ACC112 (cell line): Measurements from ENCODE around the gene FLNC.

ENCODE experiments used
- H2AFZ ChIP-seq: fragments of 200-600 bp; sonication (generic); one replicate; pipeline ENCODE4 v1.6.0; 2017; ENCODE audit warnings: antibody characterized with exemption, low read length; ENCODE audit not compliant: unreplicated experiment
- H3K27ac ChIP-seq: fragments of 200-600 bp; sonication (generic); 2 replicates; pipeline ENCODE4 v1.5.1; 2014; ENCODE audit warnings: low read depth, mild to moderate bottlenecking, antibody characterized with exemption, low read length, moderate library complexity
- H3K27me3 ChIP-seq: fragments of 200-600 bp; sonication (generic); 2 replicates; pipeline ENCODE4 v1.6.1; 2014; ENCODE audit warnings: mild to moderate bottlenecking, antibody characterized with exemption, low read length, moderate library complexity, mixed read lengths; ENCODE audit not compliant: insufficient read depth
- H3K36me3 ChIP-seq: fragments of 200-600 bp; sonication (generic); 2 replicates; pipeline ENCODE4 v1.6.1; 2016; ENCODE audit warnings: mild to moderate bottlenecking, antibody characterized with exemption, low read length, moderate library complexity, mixed read lengths; ENCODE audit not compliant: insufficient read depth
- H3K4me1 ChIP-seq: fragments of 200-600 bp; sonication (generic); one replicate; pipeline ENCODE4 v1.6.1; 2016; ENCODE audit warnings: low read length, mixed read lengths; ENCODE audit not compliant: insufficient read depth, unreplicated experiment, control insufficient read depth
- H3K4me3 ChIP-seq: fragments of 200-600 bp; sonication (generic); 2 replicates; pipeline ENCODE4 v1.5.1; 2014; ENCODE audit warnings: mild to moderate bottlenecking, low read depth, low read length
- H3K79me2 ChIP-seq: fragments of 200-600 bp; sonication (generic); one replicate; pipeline ENCODE4 v1.6.0; 2016; ENCODE audit warnings: low read length; ENCODE audit not compliant: control insufficient read depth, unreplicated experiment, insufficient read depth

The FLNC gene

GRCh38 chr7:128841171-128841690, 11.0 kb downstream of the FLNC start:
- H3K4me3 ChIP-seq, result no peak overlapping the region
- peaks cover 11% of the 10 kb centered on the region for H3K4me1 ChIP-seq
- H3K36me3 ChIP-seq, result peaks cover 48% of the 10 kb centered on the region; the same call in 1 of the 2 replicates
- H3K27ac ChIP-seq, result peak overlapping the region; percentile 33
- H3K79me2 ChIP-seq, result peaks cover 2% of the 10 kb centered on the region
- H2AFZ ChIP-seq, result no peak overlapping the region
- H3K27me3 ChIP-seq, result no peaks in the 10 kb centered on the region

- Histone ChIP-seq H3K27ac (peak overlapping the region; percentile 33), H2AFZ (no peak overlapping the region), H3K4me1 (peaks cover 7% of the 10 kb centered on the region), H3K4me3 (no peak overlapping the region), H3K79me2 (peaks cover 2% of the 10 kb centered on the region), H3K36me3 (peaks cover 42% of the 10 kb centered on the region; the same call in 1 of the 2 replicates), H3K27me3 (no peaks in the 10 kb centered on the region)
Measured at GRCh38 chr7:128841921-128842673, 11.9 kb downstream of the FLNC start.

DNA sequence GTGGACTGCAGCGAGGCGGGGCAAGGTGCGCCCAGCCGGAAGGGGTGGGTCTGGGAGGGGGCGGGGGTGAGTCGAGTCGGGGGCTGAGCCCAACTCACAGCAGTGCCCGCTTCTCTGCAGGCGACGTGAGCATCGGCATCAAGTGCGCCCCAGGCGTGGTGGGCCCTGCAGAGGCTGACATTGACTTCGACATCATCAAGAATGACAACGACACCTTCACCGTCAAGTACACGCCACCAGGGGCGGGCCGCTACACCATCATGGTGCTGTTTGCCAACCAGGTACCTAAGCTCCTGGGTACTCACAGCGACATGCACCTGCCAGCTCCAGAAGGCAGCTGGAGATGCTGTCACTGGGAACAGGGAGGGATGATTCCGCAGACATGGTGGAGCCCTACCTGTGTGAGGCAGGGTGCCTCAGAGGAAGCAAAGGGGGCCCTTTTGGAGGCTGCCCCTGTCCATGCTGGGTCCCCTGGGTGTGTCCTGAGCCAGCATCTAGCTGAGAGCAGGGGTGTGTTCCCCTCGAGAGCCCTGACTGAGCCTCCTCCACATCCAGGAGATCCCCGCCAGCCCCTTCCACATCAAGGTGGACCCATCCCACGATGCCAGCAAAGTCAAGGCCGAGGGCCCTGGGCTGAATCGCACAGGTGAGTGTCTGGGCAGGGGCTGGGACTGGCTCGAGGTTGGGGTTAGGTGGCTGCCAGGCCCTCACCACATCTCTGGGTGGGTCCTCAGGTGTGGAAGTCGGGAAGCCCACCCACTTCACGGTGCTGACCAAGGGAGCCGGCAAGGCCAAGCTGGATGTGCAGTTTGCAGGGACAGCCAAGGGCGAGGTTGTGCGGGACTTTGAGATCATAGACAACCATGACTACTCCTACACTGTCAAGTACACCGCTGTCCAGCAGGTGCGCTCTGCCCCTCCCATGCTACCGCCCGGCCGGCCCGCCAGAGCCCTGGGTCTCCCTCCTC, 12.8 kb downstream of the FLNC start:
- Histone ChIP-seq H3K79me2 (peaks cover 2% of the 10 kb centered on the region), H3K4me3 (no peak overlapping the region), H2AFZ (no peak overlapping the region), H3K4me1 (peaks cover 7% of the 10 kb centered on the region), H3K36me3 (peaks cover 35% of the 10 kb centered on the region; the same call in 1 of the 2 replicates), H3K27ac (no peak overlapping the region), H3K27me3 (no peaks in the 10 kb centered on the region)

DNA sequence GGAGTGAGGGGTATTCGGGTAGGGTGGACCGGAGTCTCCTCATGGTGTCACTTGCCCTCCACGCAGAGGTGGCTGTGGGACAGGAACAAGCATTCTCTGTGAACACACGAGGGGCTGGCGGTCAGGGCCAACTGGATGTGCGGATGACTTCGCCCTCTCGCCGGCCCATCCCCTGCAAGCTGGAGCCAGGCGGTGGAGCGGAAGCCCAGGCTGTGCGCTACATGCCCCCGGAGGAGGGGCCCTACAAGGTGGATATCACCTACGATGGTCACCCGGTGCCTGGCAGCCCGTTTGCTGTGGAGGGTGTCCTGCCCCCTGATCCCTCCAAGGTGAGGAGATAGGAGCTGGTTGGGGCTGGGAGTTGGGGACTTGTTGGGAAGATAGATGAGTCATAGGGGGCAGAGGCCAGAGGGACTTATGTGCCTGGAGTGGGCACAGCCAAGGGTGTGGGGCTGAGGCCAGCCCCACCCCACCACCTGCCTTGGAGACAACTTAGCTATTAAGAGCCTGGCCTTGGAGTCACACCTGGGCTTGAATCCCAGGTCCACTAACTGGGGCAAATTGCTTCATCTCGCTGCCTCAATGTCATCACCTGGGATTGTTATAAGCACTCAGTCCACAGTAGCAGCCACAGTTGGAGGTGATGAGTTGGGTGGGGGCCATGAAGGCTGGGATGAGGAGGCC, 13.9 kb downstream of the FLNC start:
- H3K27me3 ChIP-seq, result no peaks in the 10 kb centered on the region
- H3K27ac ChIP-seq, result no peak overlapping the region
- H3K4me3 ChIP-seq, result no peak overlapping the region
- H3K4me1 ChIP-seq, result peaks cover 7% of the 10 kb centered on the region
- peaks cover 27% of the 10 kb centered on the region; the same call in 1 of the 2 replicates for H3K36me3 ChIP-seq
- H2AFZ ChIP-seq, result no peak overlapping the region
- H3K79me2 ChIP-seq, result no peaks in the 10 kb centered on the region

DNA sequence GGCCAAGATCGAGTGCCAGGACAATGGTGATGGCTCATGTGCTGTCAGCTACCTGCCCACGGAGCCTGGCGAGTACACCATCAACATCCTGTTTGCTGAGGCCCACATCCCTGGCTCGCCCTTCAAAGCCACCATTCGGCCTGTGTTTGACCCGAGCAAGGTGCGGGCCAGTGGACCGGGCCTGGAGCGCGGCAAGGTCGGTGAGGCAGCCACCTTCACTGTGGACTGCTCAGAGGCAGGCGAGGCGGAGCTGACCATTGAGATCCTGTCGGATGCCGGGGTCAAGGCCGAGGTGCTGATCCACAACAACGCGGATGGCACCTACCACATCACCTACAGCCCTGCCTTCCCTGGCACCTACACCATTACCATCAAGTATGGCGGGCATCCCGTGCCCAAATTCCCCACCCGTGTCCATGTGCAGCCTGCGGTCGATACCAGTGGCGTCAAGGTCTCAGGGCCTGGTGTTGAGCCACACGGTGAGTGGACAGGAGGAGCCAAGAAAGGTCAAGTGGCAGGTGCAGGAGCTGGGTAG, 14.6 kb downstream of the FLNC start:
- no peak overlapping the region for H3K27ac ChIP-seq
- no peak overlapping the region for H2AFZ ChIP-seq
- no peaks in the 10 kb centered on the region for H3K27me3 ChIP-seq
- no peak overlapping the region for H3K4me3 ChIP-seq
- H3K4me1 ChIP-seq, result peaks cover 7% of the 10 kb centered on the region
- peaks cover 26% of the 10 kb centered on the region; the same call in 1 of the 2 replicates for H3K36me3 ChIP-seq
- H3K79me2 ChIP-seq, result no peaks in the 10 kb centered on the region

DNA sequence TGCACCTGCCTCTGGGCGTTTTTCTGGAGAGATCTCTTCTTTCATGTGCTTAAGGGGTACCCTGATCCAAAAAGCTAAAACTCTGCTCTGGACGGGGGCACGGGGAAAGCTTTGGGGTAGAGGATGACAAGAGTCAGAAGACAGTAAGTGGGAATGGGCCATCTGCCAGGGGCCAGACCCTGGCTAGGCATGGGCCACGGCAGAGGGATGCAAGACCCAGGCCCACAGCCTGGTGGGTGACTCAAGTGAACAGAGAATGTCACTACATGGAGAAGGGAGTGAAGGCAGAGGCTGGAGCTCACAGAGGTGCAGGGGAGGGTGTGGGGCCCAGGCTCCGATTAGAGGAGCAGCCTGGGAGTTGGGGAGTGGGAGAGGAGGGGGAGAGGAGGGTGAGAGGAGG, 15.3 kb downstream of the FLNC start:
- H2AFZ ChIP-seq, result no peak overlapping the region
- H3K36me3 ChIP-seq, result peaks cover 20% of the 10 kb centered on the region; the same call in 1 of the 2 replicates
- no peaks in the 10 kb centered on the region for H3K27me3 ChIP-seq
- no peaks in the 10 kb centered on the region for H3K79me2 ChIP-seq
- H3K4me3 ChIP-seq, result no peak overlapping the region
- H3K4me1 ChIP-seq, result peaks cover 7% of the 10 kb centered on the region
- H3K27ac ChIP-seq, result no peak overlapping the region

DNA sequence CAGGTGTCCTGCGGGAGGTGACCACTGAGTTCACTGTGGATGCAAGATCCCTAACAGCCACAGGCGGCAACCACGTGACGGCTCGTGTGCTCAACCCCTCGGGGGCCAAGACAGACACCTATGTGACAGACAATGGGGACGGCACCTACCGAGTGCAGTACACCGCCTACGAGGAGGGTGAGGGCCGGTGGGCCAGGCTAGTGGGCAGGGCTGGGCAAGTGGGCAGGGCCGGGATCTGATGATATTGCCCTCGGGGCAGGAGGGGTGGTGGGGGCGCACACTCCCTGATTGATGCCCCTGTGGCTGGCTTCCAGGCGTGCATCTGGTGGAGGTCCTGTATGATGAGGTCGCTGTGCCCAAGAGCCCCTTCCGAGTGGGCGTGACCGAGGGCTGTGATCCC, 15.8 kb downstream of the FLNC start:
- no peaks in the 10 kb centered on the region for H3K27me3 ChIP-seq
- H3K79me2 ChIP-seq, result no peaks in the 10 kb centered on the region
- H2AFZ ChIP-seq, result no peak overlapping the region
- H3K36me3 ChIP-seq, result peaks cover 19% of the 10 kb centered on the region; the same call in 1 of the 2 replicates
- H3K4me1 ChIP-seq, result peaks cover 7% of the 10 kb centered on the region
- H3K27ac ChIP-seq, result no peak overlapping the region
- no peak overlapping the region for H3K4me3 ChIP-seq

DNA sequence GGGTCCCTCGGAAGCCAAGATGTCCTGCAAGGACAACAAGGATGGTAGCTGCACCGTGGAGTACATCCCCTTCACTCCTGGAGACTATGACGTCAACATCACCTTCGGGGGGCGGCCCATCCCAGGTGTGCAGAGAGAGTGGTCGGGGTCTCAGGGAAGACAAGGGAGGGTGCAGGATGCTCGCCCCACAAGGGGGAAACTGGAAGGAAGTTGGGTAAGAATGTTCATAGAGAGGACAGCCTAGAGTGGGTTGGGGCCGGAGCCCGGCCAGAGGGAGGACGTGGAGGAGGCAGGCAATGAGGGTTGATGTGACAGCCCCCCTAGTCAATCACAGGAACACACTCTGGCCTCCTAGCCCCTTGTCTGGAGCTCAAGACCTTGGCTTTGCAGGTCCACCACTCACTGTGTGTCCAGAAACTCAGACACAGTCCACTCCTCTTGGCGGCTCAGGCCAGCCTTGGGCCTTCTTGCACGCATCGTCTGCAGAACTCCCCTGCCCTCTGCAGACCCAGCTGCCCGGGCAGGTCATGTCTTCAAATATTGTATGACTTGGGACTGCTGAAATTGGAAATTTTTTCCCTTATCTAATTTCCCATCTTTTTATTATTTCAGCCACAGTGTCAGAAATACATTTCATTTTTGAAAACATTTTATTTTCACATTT, 16.7 kb downstream of the FLNC start:
- Histone ChIP-seq H3K27me3 (no peaks in the 10 kb centered on the region), H3K79me2 (no peaks in the 10 kb centered on the region), H2AFZ (no peak overlapping the region), H3K27ac (no peak overlapping the region), H3K4me1 (no peaks in the 10 kb centered on the region), H3K36me3 (peaks cover 16% of the 10 kb centered on the region; the same call in 1 of the 2 replicates), H3K4me3 (no peak overlapping the region)

DNA sequence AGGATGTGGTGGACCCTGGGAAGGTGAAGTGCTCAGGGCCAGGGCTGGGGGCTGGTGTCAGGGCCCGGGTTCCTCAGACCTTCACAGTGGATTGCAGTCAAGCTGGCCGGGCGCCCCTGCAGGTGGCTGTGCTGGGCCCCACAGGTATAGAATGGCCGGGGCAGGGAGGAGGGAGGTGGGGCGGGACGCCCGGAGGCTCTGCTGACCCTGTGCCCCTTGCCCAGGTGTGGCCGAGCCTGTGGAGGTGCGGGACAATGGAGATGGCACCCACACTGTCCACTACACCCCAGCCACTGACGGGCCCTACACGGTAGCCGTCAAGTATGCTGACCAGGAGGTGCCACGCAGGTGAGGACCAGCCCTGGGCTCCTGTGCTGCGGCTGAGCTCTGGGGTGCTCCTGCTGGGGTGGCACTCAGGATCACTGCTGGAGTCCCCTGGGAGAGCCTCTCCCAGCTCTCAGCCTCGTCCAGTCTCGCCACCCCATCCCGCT, 17.6 kb downstream of the FLNC start:
- Histone ChIP-seq H3K4me1 (no peaks in the 10 kb centered on the region), H3K4me3 (no peak overlapping the region), H3K36me3 (peaks cover 16% of the 10 kb centered on the region; the same call in 1 of the 2 replicates), H3K27ac (no peak overlapping the region), H3K27me3 (no peaks in the 10 kb centered on the region), H2AFZ (no peak overlapping the region), H3K79me2 (no peaks in the 10 kb centered on the region)
